Measurements from ENCODE around the gene HCST. TPM values are rescaled to one million over a fixed set of nuclear protein-coding genes. Genes with fewer than 3 reads are reported as not detected.

Gene HCST
- total and polyA plus RNA-seq, 2 of the 13 experiments (the other 11 are each of a cell fraction or from before 2014, with no cell fraction given) = 0.24 to 1.2 TPM

- TF ChIP-seq ZBTB33 (CRISPR knock-in tag; IDR thresholded peaks at IDR 0.05) = peak; percentile 16; the same call in 1 of the 2 replicates
- TF ChIP-seq ZFY (CRISPR knock-in tag; IDR thresholded peaks at IDR 0.05) = peak; percentile 43; the same call in 1 of the 2 replicates
- TF ChIP-seq ZBTB1 (CRISPR knock-in tag; IDR thresholded peaks at IDR 0.05; ENCODE audit: borderline replicate concordance) = no peak
- 0 out of 2 replicates have a peak, but pooled peaks have one; percentile 23 for TF ChIP-seq BORCS8-MEF2B (CRISPR knock-in tag; IDR thresholded peaks at IDR 0.05)
- no peak for TF ChIP-seq IKZF4 (CRISPR knock-in tag; IDR thresholded peaks at IDR 0.05; ENCODE audit: borderline replicate concordance, low read depth, not compliant biosample characterization)
- no peak for TF ChIP-seq TOPORS (CRISPR knock-in tag; IDR thresholded peaks at IDR 0.05)
- TF ChIP-seq ZNF558 (CRISPR knock-in tag; IDR thresholded peaks at IDR 0.05; ENCODE audit: borderline replicate concordance) = no peak
- TF ChIP-seq NFYB (CRISPR knock-in tag; IDR thresholded peaks at IDR 0.05) = peak; percentile 81
- TF ChIP-seq ZNF264 (CRISPR knock-in tag; IDR thresholded peaks at IDR 0.05) = peak; percentile 91
- TF ChIP-seq LRRFIP1 (CRISPR knock-in tag; conservative IDR thresholded peaks at IDR 0.05) = no peak
- no peak for TF ChIP-seq TAF15 (IDR thresholded peaks at IDR 0.05; ENCODE audit: low read depth, low read length, poor library complexity, severe bottlenecking)
- TF ChIP-seq SNAPC4 (CRISPR knock-in tag; IDR thresholded peaks at IDR 0.05) = no peak
These were observed 39.8 kb upstream of the HCST start (continued) for GRCh38 chr19:35862528-35862927.
